Measurements from ENCODE around the gene C18orf63. TPM values are rescaled to one million over a fixed set of nuclear protein-coding genes. Genes with fewer than 3 reads are reported as not detected.

C18orf63 gene
- not detected for total RNA-seq

DNA sequence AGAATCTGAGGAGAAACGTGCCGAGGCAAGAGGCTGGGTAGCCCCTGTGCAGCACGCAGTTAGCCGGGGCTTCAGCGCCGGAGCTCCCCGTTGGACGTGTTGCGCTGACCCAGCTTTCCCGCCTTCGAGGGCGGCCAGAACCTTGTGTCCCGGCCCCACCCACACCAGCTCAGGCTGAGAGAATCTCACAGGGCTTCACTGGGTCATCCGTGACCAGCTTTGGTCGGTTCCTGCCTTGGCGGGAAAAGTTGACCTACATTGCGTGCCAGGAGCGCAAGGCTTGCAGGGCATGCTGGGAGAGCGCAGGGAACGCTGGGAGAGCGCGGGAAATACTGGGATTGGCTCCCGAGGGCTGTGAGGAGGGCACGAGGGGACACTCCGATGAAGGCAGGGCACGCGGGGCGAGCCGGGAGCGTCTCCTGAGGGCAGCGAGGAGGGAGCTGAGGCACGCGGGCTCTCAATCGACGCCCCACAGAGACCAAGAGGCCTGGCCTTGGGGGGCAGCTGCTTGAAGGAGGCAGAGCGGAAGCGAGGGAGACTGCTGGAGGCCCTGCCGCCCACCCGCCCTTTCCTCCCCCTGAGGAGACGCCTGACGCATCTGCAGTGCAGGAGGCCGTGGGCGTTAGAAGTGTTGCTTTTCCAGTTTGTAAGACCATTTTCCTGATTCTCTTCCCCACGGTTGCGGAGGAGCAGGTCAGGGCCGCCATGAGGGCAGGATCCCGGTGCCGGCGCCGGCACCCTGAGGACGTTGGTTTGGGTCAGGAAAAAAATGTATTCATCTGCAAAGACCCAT lies at the start of gene C18orf63:
TSS of gene C18orf63 (plus strand) at position 376 of the 793 bp plus-strand sequence. CDS start 2,027 bp downstream, outside the sequence.
- in situ Hi-C loops (cut with MboI; ENCODE audit: low pct_ligation_motif_present in 1 of 4, low pct_unique_long_range_greater_than_20kb in 1 of 4, low sequenced_read_pairs in 3 of 4) (no loop called here), intact Hi-C loops (cut with DNase I; ENCODE audit: low total_unique reads) (no loop called here)
- H3K4me3 ChIP-seq, result no peak within 1 kb of the TSS
- no peak for DNase-seq
- no peaks in the 10 kb centered on the region for H3K36me3 ChIP-seq
- H3K27ac ChIP-seq, result no peak within 1 kb of the TSS
- no peak for TF ChIP-seq POLR2AphosphoS5 (IDR thresholded peaks at IDR 0.05)
- no peak for TF ChIP-seq EP300 (IDR thresholded peaks at IDR 0.05; ENCODE audit: low read depth)
- TF ChIP-seq POLR2A (IDR thresholded peaks at IDR 0.05), result no peak
- TF ChIP-seq CTCF (IDR thresholded peaks at IDR 0.05), result no peak
- no peaks in the 10 kb centered on the region for H3K4me1 ChIP-seq
- H3K9me3 ChIP-seq, result no peaks in the 10 kb centered on the region
- H3K27me3 ChIP-seq, result no peaks in the 10 kb centered on the region
- 92 to 96% methylated on average over 20 to 51 of the region's 51 CpGs for WGBS, 2 donors (ENCODE audit: low coverage in 1 of 2)

DNA sequence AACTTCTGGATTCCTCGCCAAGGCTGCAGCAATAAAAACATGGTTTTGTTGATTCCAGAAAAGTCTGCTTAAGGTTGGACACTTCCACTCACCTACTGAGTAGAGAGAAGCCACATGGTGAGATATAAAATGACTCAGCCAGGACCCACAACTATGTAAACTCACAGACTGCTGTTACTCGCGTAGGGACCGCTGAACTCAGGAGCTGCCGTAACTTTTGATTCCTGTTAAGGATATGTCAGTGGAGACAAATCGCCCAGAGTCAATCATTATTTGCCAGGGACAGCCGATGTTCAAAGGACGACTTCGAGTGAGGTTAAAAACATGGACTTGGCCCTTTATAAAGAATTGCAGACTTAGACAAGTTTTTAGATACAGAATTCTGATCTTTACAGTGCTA lies 49.5 kb upstream of the C18orf63 start:
- in situ Hi-C loops (cut with MboI; ENCODE audit: low pct_ligation_motif_present in 1 of 4, low pct_unique_long_range_greater_than_20kb in 1 of 4, low sequenced_read_pairs in 3 of 4) (no loop called here), intact Hi-C loops (cut with DNase I; ENCODE audit: low total_unique reads) (no loop called here)
- Histone ChIP-seq H3K4me3 (no peak overlapping the region), H3K27me3 (no peaks in the 10 kb centered on the region), H3K27ac (no peak overlapping the region), H3K4me1 (peaks cover 0 to 8% (median 0%) of the 10 kb centered on the region in 4 donors), H3K36me3 (peaks cover 0 to 8% (median 4%) of the 10 kb centered on the region in 4 donors), H3K9me3 (no peaks in the 10 kb centered on the region)
- DNase-seq, result no peak
- TF ChIP-seq POLR2AphosphoS5 (IDR thresholded peaks at IDR 0.05) (no peak), EP300 (IDR thresholded peaks at IDR 0.05; ENCODE audit: low read depth) (no peak), POLR2A (IDR thresholded peaks at IDR 0.05) (no peak), CTCF (IDR thresholded peaks at IDR 0.05) (no peak)
- WGBS, 2 donors (ENCODE audit: low coverage in 1 of 2), result 67 to 74% methylated on average over 8 to 9 of the region's 9 CpGs

DNA sequence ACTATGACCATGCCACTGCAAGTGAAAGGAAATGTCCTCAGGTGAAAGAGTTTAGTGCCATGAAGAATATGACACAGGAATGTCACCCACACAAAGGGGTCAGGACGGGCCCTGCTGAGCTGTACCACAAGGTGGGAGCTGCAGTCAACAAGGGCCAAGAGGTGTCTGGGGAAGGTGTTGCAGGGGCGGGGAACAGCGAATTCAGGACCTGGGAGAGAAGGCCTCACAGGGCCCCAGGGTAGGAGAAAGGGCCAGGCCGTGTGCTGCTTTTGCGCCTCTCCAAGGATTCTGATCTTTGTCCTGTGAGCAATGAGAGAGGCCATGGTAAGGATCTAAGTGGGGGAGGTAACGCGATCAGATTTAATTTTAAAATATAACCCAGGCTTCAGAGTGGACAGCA lies 47.5 kb upstream of the C18orf63 start:
- H3K4me3 ChIP-seq, result no peak overlapping the region
- 96 to 100% methylated on average over 4 to 7 of the region's 7 CpGs for WGBS, 2 donors (ENCODE audit: low coverage in 1 of 2)
- no peak for TF ChIP-seq EP300 (IDR thresholded peaks at IDR 0.05; ENCODE audit: low read depth)
- no peak for TF ChIP-seq POLR2AphosphoS5 (IDR thresholded peaks at IDR 0.05)
- no peak for TF ChIP-seq POLR2A (IDR thresholded peaks at IDR 0.05)
- no peak for TF ChIP-seq CTCF (IDR thresholded peaks at IDR 0.05)
- H3K27ac ChIP-seq, result no peak overlapping the region
- intact Hi-C loops (cut with DNase I; ENCODE audit: low total_unique reads) (no loop called here), in situ Hi-C loops (cut with MboI; ENCODE audit: low pct_ligation_motif_present in 1 of 4, low pct_unique_long_range_greater_than_20kb in 1 of 4, low sequenced_read_pairs in 3 of 4) (no loop called here)
- H3K9me3 ChIP-seq, result no peaks in the 10 kb centered on the region
- no peaks in the 10 kb centered on the region for H3K27me3 ChIP-seq
- H3K36me3 ChIP-seq, result peaks cover 0 to 1% (median 0%) of the 10 kb centered on the region in 4 donors
- H3K4me1 ChIP-seq, result peaks cover 0 to 8% (median 0%) of the 10 kb centered on the region in 4 donors
- DNase-seq, result no peak

DNA sequence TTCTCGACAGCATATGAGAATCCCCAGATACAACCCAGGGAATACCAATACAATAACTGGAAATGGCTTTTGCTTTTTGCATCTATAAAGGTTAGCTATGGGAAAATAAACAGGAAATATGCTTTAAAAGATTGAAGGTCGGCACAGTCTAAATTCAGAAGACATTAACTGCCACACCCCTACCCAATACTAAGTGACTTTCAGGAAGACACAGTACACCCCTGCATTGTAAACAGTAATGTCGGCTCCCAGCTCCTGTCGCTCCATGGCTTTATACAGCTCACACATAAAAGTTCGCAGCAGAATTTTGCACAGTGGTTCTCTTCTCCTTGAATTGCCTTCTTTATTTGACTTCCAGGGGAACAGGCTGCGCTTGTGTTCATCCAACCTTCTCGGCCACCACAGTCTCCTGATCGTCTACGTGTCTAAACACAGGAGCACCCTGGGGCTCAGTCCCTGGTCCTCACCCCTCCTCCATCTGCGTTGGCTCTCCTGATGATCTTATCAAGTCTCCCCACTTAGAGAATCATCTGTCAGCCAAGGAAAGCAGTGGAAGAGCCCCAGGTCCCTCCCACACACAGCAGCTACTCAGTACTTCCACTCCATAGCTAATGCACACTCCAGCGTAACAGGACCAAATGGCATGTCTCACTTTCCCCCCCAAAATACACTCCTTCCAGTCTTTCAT lies 46.6 kb upstream of the C18orf63 start:
- 67% methylated on average over 4 to 11 of the region's 11 CpGs for WGBS, 2 donors (ENCODE audit: low coverage in 1 of 2)
- in situ Hi-C loops (cut with MboI; ENCODE audit: low pct_ligation_motif_present in 1 of 4, low pct_unique_long_range_greater_than_20kb in 1 of 4, low sequenced_read_pairs in 3 of 4) (no loop called here), intact Hi-C loops (cut with DNase I; ENCODE audit: low total_unique reads) (no loop called here)
- Histone ChIP-seq H3K36me3 (no peaks in the 10 kb centered on the region), H3K27ac (no peak overlapping the region), H3K4me3 (no peak overlapping the region), H3K27me3 (no peaks in the 10 kb centered on the region), H3K4me1 (peaks cover 0 to 16% (median 0%) of the 10 kb centered on the region in 4 donors), H3K9me3 (no peaks in the 10 kb centered on the region)
- no peak for DNase-seq
- TF ChIP-seq POLR2A (IDR thresholded peaks at IDR 0.05) (no peak), EP300 (IDR thresholded peaks at IDR 0.05; ENCODE audit: low read depth) (no peak), POLR2AphosphoS5 (IDR thresholded peaks at IDR 0.05) (no peak), CTCF (IDR thresholded peaks at IDR 0.05) (no peak)

Measured in transverse colon (tissue), 4 donors.